ENCODE results near the gene ZNF610.
"Not testable (repeated sequence)": the region's sequence is repeated elsewhere in the genome, so short reads cannot be mapped to it uniquely, and the experiment has no call there.

DNA sequence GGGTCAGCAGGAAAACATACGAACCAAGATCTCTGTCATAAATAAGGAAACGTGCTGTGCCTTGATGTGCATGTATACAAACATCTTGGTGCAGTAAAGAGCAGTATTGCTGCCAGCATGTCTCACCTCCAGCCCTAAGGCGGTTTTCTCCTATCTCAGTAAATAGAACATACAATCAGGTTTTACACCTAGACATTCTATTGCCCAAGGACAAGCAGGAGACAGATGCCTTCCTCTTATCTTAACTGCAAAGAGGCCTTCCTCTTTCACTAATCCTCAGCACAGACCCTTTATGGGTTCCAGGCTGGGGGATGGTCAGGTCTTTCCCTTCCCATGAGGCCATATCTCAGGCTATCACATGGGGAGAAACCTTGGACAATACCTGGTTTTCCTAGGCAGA lies 3.0 kb downstream of the ZNF610 start:
- TF ChIP-seq, protein P1, sequence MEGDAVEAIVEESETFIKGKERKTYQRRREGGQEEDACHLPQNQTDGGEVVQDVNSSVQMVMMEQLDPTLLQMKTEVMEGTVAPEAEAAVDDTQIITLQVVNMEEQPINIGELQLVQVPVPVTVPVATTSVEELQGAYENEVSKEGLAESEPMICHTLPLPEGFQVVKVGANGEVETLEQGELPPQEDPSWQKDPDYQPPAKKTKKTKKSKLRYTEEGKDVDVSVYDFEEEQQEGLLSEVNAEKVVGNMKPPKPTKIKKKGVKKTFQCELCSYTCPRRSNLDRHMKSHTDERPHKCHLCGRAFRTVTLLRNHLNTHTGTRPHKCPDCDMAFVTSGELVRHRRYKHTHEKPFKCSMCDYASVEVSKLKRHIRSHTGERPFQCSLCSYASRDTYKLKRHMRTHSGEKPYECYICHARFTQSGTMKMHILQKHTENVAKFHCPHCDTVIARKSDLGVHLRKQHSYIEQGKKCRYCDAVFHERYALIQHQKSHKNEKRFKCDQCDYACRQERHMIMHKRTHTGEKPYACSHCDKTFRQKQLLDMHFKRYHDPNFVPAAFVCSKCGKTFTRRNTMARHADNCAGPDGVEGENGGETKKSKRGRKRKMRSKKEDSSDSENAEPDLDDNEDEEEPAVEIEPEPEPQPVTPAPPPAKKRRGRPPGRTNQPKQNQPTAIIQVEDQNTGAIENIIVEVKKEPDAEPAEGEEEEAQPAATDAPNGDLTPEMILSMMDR (conservative IDR thresholded peaks at IDR 0.05; ENCODE audit: low read depth, low read length), result not testable (repeated sequence)
- TF ChIP-seq EZH2 (IDR thresholded peaks at IDR 0.05; ENCODE audit: low read length, unreplicated experiment); EZH2phosphoT487 (IDR thresholded peaks at IDR 0.05; ENCODE audit: borderline replicate concordance, low read length): not testable (repeated sequence)
